GM18907 (cell line): ENCODE results near the gene SLC25A18.

ENCODE experiments used
- ATAC-seq: cut with Tn5 transposase; IDR thresholded peaks from one replicate; pipeline ENCODE4 v1.9.1; 2021; ENCODE audit warnings: mild to moderate bottlenecking, moderate library complexity; ENCODE audit not compliant: unreplicated experiment

Gene SLC25A18

GRCh38 chr22:17569971-17570511 is 6.7 kb downstream of the SLC25A18 start:
- ATAC-seq = no peak

GRCh38 chr22:17570851-17571631 is 7.7 kb downstream of the SLC25A18 start:
- no peak for ATAC-seq

GRCh38 chr22:17575151-17575550 is 11.9 kb downstream of the SLC25A18 start:
- no peak for ATAC-seq

- no peak for ATAC-seq
Observed at GRCh38 chr22:17575681-17576080, 12.4 kb downstream of the SLC25A18 start.

- no peak for ATAC-seq
Observed at GRCh38 chr22:17576470-17576869, 13.2 kb downstream of the SLC25A18 start.

- ATAC-seq = no peak
Observed at GRCh38 chr22:17578136-17578754, 14.9 kb downstream of the SLC25A18 start.

- ATAC-seq = no peak
Observed at GRCh38 chr22:17579535-17579981, 16.3 kb downstream of the SLC25A18 start.

- ATAC-seq = no peak
Observed at GRCh38 chr22:17580441-17581031, 17.2 kb downstream of the SLC25A18 start.

- ATAC-seq = no peak
Observed at GRCh38 chr22:17581056-17581455, 17.8 kb downstream of the SLC25A18 start.

GRCh38 chr22:17581631-17582030 is 18.3 kb downstream of the SLC25A18 start:
- no peak for ATAC-seq

GRCh38 chr22:17583151-17583550 is 19.9 kb downstream of the SLC25A18 start:
- no peak for ATAC-seq

- no peak for ATAC-seq
Observed at GRCh38 chr22:17586831-17587440, 23.6 kb downstream of the SLC25A18 start.

GRCh38 chr22:17587629-17588028 is 24.3 kb downstream of the SLC25A18 start:
- ATAC-seq = no peak

GRCh38 chr22:17588606-17589005 is 25.3 kb downstream of the SLC25A18 start:
- no peak for ATAC-seq

- no peak for ATAC-seq
Observed at GRCh38 chr22:17589810-17590375, 26.6 kb downstream of the SLC25A18 start.

GRCh38 chr22:17590586-17590985 is 27.3 kb downstream of the SLC25A18 start:
- ATAC-seq = no peak

GRCh38 chr22:17592201-17592600 is 28.9 kb downstream of the SLC25A18 start:
- ATAC-seq = no peak

GRCh38 chr22:17596226-17596625 is 32.9 kb downstream of the SLC25A18 start:
- no peak for ATAC-seq

GRCh38 chr22:17597217-17597616 is 33.9 kb downstream of the SLC25A18 start:
- ATAC-seq = no peak

GRCh38 chr22:17598318-17598717 is 35.0 kb downstream of the SLC25A18 start:
- no peak for ATAC-seq

- no peak for ATAC-seq
Observed at GRCh38 chr22:17601031-17601430, 37.7 kb downstream of the SLC25A18 start.
